HG02970 (cell line): ENCODE measurements around the gene KCNG2.

Source experiments
- ATAC-seq: cut with Tn5 transposase; IDR thresholded peaks from one replicate; pipeline ENCODE4 v1.9.1; 2021; ENCODE audit warnings: mild to moderate bottlenecking, moderate library complexity, moderate number of reproducible peaks; ENCODE audit not compliant: unreplicated experiment, low FRiP score

The KCNG2 gene

DNA sequence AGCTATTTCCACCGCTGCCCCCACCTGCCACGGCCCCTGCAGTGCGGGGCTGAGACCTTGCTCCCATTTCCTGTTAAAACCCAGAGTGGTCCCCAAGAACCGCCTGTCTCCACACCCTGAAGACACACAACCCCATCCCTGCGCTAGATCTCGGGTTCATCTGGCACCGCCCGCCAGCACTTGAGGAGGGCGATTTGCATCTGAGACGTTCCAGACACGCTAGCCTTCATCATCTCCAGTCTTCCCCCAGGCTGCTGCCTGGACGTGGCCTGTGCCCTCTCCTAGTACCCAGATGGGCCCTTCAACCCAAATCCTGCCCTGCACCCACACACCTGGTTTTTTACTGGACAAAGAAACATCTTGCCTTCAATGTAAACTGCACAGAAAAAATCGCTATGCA, 103.9 kb downstream of the KCNG2 start:
- ATAC-seq: no peak

DNA sequence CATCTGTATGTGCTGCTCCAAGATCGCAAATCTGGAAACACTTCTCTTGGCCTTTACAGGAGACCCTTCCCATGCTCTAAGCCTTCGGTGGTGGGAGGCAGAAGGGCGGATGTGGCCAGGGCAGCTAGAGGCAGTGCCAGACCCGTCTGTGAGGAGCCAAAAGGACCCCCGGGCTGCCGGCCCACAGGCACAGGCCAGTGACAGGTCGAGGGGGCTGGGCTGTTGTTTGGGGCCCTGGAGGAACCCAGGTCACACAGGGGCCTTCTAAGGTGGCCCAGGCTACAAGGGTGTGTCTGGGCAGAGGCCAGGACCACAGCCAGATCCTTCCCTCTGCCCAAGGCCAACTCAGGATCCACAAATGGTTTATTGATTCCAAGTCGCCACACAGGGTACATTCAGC, 104.3 kb downstream of the KCNG2 start:
- no peak for ATAC-seq

DNA sequence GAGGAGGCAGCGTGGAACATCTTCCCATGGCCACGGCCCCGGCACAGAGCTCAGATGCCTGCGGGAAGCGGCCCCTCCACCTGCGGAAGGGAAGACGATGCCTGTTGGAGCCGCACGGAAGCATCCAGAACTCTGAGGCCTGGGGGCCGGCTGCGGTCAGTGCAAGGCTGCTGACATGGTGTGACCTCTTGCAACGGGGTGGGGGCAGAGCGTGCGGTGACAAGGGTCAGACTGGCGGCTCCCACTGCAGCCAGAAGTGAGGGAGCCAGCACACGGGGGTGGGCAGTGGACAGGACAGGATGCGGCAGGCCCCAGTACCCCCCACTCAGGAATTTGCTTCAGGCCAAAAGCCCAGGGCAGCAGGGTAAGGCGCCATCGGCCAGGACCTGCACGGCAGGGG, 104.9 kb downstream of the KCNG2 start:
- ATAC-seq: no peak

DNA sequence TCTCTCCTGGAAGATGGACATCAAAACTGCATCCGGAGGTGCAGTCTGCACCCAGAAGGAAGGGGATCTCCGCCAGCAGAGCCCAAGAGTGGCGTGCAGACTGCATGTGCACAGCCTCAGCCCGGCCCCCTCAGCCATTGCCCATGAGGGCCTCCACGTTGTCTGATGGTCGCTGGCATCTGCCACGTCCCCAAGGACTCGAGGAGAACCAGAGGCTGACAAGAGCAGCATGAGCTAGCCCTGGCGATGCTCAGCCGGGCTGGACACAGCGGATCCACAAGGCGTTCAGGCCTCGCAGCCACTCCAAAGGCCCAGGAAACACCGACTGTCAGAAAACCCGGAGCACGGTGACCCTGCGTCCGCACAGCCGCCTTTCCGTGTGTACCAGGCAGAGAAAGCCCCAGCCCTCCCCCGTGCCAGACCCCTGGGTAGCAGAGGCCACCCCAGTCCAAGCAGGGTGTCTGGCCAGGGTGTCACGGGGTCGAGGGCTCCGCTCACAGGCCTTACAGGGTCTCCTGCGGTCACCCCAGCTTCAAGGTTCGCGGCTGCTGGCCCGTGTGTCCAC, 105.4 kb downstream of the KCNG2 start:
- no peak for ATAC-seq

DNA sequence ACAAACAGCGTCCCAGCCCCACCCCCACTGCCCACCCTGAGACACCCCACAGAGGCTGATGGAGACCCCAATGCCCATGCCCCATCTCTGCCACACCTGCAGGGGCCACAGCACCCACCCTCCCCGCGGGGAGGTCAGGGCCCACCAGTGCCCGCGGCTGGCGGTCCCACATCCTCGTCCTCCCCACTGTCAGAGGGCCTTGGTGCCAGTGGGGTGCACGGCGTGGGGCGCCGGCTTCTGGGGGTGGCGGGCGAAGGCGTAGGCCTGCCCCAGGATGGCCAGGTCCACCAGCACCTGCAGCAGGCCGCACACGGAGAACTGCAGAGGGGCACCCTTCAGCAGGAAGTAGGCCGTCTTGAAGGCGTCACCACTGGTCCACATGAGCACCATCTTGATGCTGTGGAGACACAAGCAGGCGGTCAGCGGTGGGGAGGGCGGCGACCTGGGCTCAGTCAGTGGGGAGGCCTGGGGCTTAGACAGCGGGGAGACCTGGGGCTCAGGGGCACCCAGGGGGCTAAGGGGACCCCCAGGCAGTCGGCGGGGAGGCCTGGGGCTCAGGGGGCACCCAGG, 106.1 kb downstream of the KCNG2 start:
- no peak for ATAC-seq

DNA sequence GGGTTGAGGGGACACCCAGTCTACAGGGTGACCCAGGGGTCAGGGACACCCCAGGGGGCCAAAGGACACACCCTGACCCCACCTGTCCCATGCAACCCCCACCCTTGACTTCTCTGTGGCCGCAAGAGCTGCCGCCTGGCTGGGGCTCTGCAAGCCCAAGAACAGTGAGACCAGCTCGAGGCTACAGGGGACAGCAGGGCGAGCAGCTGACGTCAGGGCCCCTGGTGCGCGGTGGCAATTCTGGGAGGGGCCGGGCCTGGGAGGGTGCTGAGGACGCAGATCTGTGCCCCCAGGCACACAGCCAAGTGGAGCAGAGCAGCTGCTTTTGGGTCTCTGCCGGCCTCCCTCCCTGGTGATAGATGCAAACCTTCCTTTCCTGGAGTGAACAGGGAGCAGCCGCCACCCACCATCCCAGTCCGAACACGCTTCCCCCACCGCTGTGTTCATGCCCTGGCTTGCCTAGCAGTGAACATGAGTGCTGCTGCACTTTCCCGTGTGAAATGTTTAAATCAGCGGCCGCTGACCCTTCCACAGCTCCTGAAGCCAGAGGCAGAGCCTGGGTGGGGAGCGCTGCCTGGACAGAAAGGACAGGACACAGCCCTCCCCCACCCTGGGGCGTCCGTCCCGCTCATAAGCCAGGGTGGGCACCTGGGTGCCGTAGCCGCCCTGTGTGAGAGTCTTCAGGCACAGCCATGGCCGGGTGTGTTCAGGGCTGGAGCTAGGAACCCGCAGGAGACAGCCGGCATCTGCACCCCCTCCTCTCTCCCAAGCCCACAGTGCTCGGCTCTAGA, 106.8 kb downstream of the KCNG2 start:
- no peak for ATAC-seq

DNA sequence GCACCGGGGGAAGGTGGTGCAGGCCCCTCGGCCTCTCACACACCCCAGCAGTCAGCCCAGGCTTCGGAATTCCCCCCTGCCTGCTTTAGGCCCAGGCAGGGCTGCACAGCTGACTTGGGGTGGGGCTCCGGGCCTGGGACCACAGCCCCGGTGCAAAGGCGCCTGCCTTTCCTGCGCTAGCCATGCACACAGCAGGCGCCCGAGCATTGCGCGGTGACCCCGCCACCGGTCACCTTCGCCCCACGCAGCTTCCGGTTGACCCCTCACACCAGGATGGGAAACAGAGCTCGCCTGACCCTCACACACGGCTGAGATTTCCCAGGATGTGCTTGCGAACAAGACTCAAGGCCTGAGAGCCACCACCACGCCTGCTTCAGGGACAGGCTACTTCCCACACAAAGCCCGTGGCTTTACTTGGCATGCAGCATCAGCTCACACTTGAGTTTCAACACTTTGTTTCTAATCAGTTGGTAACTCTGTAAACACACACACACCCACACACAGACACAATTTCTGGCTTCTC, 107.7 kb downstream of the KCNG2 start:
- ATAC-seq: no peak

DNA sequence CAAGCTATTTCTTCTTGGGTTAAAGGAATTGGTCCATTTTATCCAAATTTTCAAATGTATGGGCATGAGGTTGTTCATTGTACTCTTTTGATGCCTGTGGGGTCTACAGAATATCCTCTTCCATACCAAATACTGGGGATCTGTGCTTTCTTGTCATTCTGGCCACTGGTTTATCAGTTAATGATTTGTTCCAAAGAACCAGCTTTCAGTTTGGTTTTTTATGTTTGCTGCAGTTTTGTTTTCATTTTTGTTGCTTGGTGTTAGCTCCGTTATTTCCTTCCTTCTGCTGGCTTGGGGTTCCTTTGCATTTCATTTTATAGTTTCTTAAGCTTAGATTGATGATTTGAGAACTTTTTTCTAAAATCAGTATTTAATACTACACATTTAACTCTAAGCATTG, 108.3 kb downstream of the KCNG2 start:
- no peak for ATAC-seq

DNA sequence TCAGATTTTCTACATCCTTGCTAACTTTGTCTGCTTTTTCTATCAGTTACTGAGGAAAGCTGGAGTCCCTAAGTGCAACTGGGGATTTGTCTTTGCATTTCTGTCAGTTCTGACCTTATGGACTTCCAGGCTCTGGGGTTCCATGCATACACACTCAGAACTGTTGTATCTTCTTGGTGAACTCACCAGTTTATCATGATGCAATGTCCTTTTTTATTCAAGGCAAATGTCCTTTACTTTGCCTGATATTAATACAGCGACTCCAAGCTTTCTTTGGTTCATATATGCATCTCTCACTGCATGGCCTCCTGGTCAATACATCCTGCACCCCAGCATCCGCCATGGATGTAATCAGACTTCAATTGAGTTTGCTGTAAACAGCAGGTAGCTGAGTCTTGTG, 109.0 kb downstream of the KCNG2 start:
- no peak for ATAC-seq

DNA sequence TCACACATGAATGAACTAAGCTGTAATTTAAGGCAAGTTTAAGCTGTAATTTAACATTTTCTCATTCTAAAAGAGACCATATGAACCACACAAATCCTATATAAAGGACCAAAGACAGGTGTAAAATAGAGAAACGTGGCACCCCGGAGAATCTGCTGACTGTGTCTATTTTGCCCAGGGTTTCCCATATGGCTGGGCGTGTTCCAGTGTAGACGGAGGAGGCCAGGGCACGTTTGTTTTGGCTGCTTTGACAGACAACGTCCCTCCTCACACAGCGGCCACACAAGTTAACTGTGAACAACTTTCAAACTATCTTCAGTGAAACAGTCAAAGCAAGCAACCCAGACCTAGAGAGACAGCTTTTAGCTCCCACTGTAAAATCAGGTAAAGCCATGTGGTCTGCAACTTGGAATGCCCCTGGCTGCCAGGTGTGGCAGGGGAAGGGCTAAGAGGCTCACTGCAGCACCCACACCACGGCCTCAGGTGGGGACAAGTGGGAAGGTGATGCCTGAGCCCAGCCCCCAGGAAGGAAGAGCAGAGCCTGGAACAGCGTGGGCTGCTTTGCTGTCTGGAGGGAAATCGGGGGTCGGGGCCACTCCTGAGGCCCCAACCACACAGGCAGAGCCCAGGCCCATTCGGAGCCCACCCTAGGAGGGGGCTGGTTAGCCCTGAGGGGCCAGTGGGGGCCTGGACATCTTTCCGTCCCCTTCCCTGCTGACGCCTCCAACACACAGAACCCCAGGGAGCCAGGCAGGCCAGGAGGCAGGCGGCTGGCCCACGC, 113.0 kb downstream of the KCNG2 start:
- no peak for ATAC-seq

DNA sequence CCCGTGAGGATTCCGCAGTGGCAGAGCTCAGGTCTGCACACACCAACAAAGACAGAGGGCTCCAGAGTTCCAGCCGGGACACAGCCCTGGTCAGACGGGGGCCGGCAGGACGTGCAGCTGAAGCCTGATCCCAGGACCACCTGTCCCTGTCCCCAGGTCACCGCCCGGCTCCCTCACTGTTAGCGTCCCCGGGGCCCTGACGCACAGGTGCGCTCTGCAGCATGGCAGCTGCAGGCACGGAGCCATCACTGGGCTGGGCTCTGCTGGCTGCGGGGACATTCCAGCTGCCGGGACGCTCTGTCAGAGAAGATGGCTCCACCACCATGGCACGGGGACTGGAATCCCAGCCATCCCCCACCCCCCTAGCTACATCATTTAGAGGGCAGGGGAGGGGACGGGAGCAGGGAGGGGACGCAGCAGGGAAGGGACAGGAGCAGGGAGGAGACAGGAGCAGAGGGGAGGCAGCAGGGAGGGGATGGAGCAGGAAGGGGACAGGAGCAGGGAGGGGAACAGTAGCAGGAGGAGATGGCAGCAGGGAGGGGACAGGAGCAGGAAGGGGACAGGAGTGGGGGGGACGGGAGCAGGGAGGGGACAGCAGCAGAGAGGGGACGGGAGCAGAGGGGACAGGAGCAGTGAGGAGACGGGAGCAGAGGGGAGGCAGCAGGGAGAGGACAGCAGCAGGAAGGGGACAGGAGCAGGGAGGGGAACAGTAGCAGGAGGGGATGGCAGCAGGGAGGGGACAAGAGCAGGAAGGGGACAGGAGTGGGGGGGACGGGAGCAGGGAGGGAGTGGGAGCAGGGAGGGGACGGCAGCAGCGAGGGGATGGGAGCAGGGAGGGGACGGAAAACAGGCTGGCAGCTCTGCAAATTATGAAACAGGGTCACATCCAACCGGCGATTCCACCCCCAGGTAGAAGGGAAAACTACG, 113.9 kb downstream of the KCNG2 start:
- no peak for ATAC-seq

DNA sequence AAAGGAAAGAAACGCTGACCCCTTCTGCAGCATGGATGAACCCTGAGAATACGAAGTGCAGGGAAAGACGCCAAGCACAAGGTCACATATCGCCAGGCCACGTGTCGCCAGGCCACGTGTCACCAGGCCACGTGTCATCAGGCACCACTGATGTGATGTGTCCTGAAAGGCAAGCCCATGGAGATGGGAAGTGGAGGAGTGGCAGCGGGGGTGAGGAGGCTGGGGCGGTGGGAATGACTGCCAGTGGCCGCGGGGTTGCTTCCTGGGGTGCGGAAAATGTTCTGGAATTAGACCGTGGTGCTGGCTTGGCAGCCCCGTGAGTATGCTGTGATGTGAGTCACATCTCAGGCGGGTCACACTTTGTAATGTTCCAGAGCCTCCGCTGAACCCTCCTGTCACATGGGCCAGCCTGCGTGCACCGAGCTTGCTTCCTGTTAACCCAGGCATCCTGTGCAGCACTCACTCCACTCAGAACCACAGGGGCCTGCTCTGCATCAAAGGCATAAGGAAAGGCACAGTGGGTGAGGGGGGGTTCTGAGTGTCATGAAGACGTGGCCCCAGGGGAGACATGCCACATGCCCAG, 114.8 kb downstream of the KCNG2 start:
- ATAC-seq: no peak

DNA sequence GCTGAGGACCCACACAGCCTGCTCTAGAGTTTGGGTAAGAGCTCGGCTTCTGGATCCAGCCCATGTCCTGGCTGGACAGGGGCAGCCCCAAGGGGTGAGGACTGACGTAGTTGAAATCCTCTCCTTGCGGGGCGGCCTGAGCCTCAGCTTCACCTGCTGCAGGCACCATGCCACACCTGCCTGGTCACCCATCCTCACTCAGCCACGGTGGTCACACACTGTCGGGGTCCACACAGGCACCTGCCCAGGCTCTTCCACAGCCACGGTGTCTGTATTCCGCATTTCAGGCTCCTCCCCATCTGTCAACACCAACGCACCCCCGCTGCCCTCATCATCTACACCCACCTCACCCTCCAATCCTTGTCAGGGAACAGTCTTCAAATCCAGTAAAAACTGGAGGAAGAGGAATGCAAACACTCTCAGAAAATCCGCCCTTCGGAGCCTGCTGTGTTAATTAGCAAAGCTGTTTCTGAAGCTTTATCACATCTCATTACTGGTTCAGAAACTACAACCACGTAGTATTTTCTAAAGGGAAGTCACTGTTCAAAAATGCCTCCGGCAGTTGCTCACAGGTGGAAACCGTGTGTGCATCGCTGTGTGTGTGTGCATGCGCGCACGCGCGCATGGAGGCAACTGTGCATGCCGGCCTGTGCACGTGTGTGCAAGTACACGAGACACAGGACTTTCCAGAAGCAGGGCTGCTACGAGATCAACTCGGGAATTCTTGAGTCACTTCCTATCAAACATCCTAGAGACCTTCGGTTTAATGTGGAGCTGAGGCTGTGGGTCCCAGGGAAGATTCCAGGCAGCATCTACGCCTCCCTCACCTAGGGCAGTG, 115.5 kb downstream of the KCNG2 start:
- ATAC-seq: no peak

DNA sequence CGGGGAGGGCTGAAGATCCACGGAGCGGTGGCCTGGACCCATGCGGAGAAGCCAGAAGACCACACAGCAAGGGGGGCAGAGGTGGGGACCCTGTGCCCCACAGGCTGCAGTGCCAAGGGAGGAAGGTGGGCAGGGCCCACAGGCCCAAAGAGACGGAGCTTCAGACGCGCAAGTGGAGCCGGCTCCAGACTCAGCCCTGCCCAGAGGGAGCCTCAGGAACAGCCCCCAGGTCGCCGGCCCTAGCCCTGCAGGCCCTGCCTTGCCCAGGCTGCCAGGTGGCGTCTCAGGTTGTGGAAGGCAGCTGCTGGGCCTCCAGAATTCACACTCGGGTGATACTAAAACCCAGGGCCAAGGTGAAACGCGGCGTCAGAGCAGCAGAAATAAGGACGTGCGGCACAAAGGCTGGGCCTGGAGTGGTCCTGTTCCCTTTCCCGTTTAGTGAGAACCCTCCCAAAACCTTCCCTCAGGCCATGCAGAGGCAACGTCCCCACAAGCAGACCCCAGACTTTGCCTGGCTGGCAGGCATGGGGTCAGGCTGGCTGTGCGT, 116.9 kb downstream of the KCNG2 start:
- no peak for ATAC-seq

DNA sequence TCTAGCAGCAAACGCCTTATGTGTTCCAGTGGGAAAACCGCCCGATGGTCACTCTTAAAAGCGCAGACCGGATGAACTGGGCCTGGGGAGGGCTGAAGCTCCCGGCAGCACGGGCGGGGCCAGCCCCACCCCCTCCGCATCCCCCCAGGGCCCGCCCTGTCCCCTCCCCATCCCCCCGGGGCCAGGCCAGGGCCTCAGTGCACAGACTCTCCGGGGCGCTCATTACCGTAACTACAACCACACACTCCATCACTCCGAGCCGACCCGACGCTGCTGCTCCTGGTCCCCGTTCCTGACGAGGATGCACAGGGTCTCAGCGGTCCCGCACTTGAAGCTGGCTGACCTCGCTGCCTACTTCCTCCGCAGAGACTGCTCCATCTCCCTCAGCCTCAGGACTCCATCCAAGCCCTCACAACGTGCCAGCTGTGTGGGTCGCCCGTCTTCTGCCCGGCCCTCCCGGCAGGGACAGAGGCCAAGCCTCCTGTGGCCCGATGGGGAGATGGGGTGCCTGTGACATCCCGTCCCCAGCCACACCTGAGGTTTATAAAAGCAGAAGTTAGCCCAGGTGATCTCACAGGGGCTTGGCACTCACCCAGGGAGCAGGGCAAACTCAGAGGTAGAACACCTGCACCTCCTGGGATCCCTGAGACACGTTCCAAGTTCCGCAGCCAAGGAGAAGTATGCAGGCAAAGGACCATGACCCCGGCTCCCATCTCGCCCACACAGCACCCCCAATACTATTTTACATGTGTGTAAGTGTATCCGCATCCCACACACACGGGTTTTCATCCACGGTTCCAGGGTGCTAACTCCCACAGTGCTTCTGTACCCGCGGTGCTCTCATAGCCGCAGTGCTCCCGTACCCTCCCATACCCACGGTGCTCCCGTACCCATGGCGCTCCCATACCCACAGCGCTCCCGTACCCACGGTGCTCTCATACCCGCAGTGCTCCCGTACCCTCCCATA, 117.7 kb downstream of the KCNG2 start:
- no peak for ATAC-seq

DNA sequence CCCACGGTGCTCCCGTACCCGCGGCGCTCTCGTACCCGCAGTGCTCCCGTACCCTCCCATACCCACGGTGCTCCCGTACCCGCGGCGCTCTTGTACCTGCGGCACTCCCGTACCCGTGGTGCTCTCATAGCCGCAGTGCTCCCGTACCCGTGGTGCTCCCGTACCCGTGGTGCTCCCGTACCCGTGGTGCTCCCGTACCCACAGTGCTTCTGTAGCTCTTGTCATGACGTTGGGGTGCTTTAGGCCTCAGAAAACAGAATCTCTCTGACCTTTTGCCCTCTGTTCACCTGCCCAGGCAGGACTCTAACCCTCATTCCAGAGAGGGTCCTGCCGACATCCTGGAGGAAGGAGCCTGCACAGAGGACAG, 118.4 kb downstream of the KCNG2 start:
- ATAC-seq: no peak

DNA sequence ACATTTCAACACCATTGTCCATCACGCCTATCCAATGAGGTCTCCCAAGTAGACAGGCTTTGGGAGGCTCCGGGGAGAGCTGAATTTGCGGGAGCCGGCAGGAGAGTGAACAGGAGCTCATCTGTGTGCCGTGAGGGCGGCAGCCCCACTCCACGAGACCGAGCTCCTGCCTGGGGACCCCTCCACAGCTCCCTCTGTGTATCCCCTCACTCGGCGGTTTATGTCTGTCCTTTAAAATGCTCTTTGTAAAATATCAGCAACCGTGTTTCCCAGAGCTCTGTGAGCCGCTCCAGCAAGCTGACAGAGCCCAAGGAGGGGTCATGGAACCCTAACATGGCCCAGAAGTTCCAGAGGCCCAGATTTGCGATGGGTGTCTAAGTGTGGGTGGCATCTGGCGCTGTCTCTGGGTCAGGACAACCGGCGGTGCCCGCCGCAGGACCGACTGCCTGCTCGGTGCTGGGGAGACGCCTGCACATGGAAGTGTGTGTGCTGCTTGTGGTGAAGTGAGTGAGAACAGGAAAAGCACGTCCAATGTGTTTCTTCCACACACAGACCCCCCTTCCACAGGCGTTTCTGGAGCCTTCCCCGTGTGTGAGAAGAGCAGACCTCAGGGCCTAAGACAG, 118.9 kb downstream of the KCNG2 start:
- no peak for ATAC-seq
